NB4 (cell line): ENCODE results near the gene MARS1.

Experiments used
- DNase-seq: peaks from one replicate; pipeline ENCODE4 v3.0.0; 2010; ENCODE audit warnings: low read depth
- H3K4me3 ChIP-seq: one replicate; pipeline ENCODE4 v1.5.1; 2011; ENCODE audit warnings: mild to moderate bottlenecking, low read depth, low read length, moderate library complexity
- MYC ChIP-seq: IDR thresholded peaks from 2 replicates; pipeline ENCODE4 v1.6.1; 2011; ENCODE audit warnings: low read depth, low read length
- POLR2A ChIP-seq: IDR thresholded peaks from 2 replicates; pipeline ENCODE4 v1.6.1; 2011; ENCODE audit warnings: mild to moderate bottlenecking; ENCODE audit not compliant: insufficient read length; ENCODE audit errors: extremely low read depth
- TF ChIP-seq, protein P1 (sequence below): IDR thresholded peaks from one replicate; pipeline ENCODE4 v1.5.1; 2012; ENCODE audit warnings: low read depth, low read length
- TF ChIP-seq, protein P2 (sequence below): IDR thresholded peaks from 2 replicates; pipeline ENCODE4 v1.6.1; 2011; ENCODE audit warnings: low read depth, low read length

The MARS1 gene

GRCh38 chr12:57519796-57520052, 31.9 kb downstream of the MARS1 start:
- TF ChIP-seq, protein P1, sequence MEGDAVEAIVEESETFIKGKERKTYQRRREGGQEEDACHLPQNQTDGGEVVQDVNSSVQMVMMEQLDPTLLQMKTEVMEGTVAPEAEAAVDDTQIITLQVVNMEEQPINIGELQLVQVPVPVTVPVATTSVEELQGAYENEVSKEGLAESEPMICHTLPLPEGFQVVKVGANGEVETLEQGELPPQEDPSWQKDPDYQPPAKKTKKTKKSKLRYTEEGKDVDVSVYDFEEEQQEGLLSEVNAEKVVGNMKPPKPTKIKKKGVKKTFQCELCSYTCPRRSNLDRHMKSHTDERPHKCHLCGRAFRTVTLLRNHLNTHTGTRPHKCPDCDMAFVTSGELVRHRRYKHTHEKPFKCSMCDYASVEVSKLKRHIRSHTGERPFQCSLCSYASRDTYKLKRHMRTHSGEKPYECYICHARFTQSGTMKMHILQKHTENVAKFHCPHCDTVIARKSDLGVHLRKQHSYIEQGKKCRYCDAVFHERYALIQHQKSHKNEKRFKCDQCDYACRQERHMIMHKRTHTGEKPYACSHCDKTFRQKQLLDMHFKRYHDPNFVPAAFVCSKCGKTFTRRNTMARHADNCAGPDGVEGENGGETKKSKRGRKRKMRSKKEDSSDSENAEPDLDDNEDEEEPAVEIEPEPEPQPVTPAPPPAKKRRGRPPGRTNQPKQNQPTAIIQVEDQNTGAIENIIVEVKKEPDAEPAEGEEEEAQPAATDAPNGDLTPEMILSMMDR, result no peak
- TF ChIP-seq POLR2A (no peak), MYC (no peak)
- TF ChIP-seq, protein P2, sequence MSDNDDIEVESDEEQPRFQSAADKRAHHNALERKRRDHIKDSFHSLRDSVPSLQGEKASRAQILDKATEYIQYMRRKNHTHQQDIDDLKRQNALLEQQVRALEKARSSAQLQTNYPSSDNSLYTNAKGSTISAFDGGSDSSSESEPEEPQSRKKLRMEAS, result no peak
- H3K4me3 ChIP-seq, result peak overlapping the region; percentile 99
- DNase-seq, result no peak

- TF ChIP-seq MYC (no peak; the same call in 1 of the 2 replicates), POLR2A (peak; percentile 98)
- TF ChIP-seq, protein P2, result peak; percentile 66
- DNase-seq, result peak; percentile 99
- peak within 1 kb of the TSS; percentile 99 for H3K4me3 ChIP-seq
Observed at GRCh38 chr12:57520053-57520818, 32.4 kb downstream of the MARS1 start, which contains the start of gene DDIT3. DDIT3 (minus strand) TSS chr12:57520514; CDS start chr12:57517406, 3,108 bp downstream.

- DNase-seq, result no peak
- H3K4me3 ChIP-seq, result peak overlapping the region; percentile 60
- TF ChIP-seq POLR2A, result no peak
- TF ChIP-seq, protein P2, result no peak
- TF ChIP-seq, protein P1, result no peak
- no peak for TF ChIP-seq MYC
Observed at GRCh38 chr12:57521525-57522010, 33.7 kb downstream of the MARS1 start.

DNA sequence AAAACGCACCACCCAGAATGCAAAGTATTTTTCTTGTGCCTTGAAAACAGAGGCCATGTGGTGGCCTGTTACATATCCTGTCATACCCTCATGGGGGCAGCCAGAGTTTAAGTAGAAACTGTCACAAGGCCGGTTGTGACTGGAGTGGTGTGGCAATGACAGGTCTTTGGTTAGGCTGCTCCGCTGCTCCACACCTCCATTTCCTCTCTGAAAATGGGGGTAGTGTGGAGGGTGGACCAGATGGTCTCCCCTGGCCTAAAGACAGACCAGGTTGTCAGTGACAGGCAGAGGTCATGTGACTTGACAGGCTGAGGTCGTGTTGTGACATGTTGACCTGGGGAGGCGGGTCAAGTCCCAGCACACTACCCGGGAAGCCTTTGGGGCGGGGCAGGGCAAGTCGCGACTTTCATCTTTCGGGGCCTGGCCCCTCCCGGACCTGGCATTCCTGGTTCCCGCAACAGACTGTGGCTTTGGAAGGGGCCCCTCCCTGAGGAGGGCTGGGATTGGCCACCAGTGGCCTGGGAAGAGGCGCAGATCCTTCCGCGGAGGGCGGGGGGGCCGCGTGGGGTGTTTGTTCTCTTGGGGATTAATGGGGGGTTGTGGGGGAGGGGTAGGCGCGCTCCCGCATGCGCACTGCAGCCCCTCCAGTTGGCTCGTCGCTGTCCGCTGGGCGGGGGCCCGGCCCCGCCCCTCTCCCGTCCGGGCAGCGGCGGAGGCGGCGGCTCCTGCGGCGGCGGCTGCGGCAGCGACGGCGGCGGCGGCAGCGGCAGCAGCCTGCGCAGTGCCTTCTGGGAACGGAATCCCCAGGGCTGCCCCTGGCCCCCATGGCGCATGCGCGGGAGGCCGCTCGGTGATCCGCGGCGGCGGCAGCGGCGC, 34.4 kb downstream of the MARS1 start, which contains the start of gene MBD6:
TSS of gene MBD6 (plus strand) at position 814 of the 876 bp plus-strand sequence. CDS start 1,480 bp downstream, outside the sequence.
- H3K4me3 ChIP-seq, result peak within 1 kb of the TSS; percentile 96
- peak; percentile 92 for DNase-seq
- peak; percentile 28 for TF ChIP-seq POLR2A
- TF ChIP-seq, protein P2, result peak; percentile 90
- peak; percentile 73; the same call in 1 of the 2 replicates for TF ChIP-seq MYC
- TF ChIP-seq, protein P1, result no peak

DNA sequence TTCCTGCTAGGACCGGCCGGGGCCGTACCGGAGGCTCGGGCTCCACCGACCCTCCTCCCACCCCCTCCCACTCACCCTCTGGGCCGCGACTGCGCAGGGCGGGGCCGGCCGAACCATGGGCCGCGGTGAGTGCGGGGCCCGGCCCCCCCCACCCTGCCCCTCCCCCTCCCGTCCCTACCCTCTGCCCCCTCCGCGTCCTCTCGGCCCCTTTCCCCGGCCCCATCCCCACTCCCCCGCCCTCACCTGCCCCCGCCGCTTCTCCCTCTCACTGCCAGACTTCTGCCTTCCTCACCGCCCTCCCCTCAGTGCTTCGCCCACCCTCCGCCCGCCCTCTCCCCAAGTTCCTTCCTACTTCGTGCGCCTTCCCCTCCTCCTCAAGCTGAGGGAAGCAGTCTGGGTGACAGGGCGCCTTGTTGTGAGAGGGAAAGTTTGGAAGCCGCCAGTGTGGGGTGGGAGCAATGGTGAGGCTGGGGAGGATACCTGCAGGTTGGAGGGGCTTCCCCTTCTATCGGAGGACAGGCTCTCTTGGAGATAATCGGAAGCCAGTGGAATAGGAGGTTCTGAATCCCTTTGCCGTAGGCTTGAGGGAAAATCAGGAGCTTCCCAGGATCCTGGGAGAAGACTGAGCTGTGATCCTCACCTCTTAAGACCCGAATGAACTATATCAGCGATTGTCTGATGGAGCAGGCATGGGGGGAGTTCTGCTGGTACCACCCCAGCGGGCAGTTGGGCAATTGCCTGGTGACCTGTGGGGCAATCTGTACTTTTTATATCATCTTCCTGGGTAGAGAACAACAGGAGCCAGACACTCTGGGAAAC, 35.2 kb downstream of the MARS1 start:
- peak; percentile 92 for DNase-seq
- TF ChIP-seq MYC (no peak), POLR2A (no peak)
- TF ChIP-seq, protein P2, result no peak
- TF ChIP-seq, protein P1, result no peak
- peak overlapping the region; percentile 96 for H3K4me3 ChIP-seq
